IPS DF 4.7 (cell line): Measurements from ENCODE around the gene DGCR8.
A peak's percentile ranks its signal among the peaks of the same experiment; 100 is the strongest.

Source experiments
- DNase-seq: peaks from one replicate; pipeline ENCODE4 v3.0.0-alpha.2; 2013; ENCODE audit warnings: low spot score; ENCODE audit errors: extremely low read depth

Gene DGCR8

DNA sequence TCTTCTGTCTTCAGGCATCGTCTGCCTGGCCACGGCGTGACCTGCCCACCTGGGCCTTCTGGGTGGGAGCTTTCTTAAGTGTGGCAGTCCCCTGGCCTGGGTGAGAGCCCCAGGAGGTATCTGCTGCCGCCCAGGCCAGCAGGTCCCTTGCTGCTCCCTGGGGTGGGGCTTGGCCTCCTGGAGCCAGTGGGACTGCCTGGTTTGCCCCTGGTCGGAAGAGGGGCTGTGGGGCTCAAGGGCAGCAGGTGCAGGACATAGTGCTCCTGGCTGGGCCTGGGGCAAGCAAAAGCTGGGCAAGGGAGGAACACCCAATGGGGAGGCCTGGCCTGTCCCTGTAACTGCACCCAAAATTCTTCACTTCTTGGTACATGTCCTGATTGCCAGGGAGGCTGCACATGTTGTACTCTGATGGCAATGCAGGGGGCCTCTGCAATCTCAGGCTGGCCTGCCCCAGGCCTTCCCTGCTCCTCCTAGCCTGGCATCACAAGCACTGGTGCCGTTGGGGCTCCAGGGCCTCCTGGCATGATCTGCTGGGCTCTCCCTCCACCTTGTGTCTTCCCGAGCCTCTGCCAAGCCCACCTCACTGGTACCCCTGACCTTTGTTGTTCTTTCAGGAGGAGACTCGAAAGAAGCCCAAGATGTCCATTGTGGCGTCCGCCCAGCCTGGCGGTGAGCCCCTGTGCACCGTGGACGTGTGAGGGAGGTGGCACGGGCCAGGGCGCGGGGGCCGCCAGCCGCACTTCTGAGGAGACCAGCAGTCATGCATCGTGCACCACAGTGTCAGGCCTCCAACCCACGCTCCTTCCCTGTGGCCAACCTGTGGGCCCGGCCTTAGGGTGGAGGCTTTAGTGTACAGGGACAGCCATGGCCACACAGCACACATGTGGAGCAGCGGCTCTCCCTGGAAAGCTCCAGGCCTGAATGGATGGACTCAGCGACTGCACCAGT, 29.6 kb downstream of the DGCR8 start:
- no peak for DNase-seq

DNA sequence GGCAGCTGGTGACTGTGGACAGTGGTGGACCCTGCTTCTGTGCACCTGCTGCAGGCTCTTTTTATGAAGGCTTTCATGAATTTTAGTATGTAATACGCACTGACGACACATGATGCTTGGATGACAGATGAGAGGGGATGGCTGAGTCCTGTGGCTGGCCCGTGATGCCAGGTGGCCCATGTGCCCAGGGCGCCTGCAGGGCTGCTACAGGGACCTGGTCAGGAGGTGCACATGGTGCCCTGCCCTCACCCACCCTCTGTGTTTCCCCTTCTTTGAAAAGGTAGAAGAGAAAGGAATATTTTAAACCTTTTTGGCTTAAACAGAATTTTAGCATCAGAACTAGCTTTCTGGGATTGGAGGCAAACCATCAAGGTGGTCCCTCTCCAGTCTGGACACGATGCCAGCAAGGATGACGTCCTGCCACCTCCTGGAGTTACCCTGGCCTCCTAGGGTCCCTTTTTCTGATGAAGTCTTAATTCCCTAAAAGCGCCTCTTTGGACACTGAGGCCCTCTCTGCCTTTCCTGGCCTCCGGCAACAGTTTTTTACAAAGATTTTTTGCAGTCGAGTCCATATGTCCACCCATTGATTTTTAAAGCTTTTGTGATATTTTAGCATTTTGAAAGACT, 30.4 kb downstream of the DGCR8 start:
- no peak for DNase-seq

GRCh38 chr22:20111045-20111688, 31.1 kb downstream of the DGCR8 start:
- DNase-seq = no peak

GRCh38 chr22:20111689-20112622, 31.9 kb downstream of the DGCR8 start:
- no peak for DNase-seq

- DNase-seq = no peak
Observed at GRCh38 chr22:20112623-20113511, 32.8 kb downstream of the DGCR8 start.

DNA sequence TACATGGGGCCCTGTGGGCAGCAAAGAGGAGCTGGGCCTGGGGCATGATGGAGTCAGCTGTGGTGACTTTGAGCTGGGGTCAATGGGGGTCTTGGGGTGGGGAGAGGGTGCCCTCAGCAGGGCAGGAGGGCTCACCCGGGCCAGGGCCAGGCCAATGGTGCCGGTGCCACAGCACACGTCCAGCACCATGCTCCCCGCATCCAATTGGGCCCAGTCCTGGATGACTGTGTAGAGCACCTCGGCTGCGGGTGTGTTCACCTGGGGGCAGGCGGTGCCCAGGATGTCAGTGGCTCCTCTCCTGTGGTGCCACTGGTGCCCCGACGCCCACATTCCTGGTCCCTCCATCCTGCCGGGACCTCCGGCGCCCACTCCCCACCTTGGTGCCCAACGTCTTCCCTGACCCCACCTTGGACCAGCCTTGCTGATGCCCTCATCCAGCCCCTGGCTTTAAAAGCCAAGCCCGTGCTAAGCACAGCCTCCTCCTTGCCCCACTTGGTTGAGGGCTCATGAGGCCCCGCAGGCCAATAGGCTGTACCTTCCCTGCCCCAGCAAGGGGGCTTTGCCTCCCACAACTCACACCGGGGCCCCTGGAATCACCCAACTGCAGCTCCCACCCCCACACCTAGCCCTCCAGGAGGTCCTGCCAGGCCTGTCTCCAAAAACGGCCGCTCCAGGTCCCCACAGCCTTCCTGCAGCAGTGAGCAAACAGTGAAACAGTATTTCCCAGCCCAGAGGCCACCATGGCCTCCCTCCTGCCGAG, 33.7 kb downstream of the DGCR8 start:
- no peak for DNase-seq

- DNase-seq = no peak
Observed at GRCh38 chr22:20114506-20115475, 34.8 kb downstream of the DGCR8 start.

GRCh38 chr22:20115691-20116375, 35.8 kb downstream of the DGCR8 start, which contains the start of gene RANBP1:
TSS of gene RANBP1 (plus strand) at chr22:20116104. CDS start at chr22:20116185, 81 bp downstream.
- no peak for DNase-seq

- DNase-seq = no peak
Observed at GRCh38 chr22:20116376-20116950, 36.4 kb downstream of the DGCR8 start.

GRCh38 chr22:20116951-20117632, 37.1 kb downstream of the DGCR8 start, which contains the start of gene TRMT2A:
TSS of gene TRMT2A (minus strand) at chr22:20117226. CDS start at chr22:20116906, 320 bp downstream.
- DNase-seq = peak; percentile 91

- DNase-seq = no peak
Observed at GRCh38 chr22:20117633-20118299, 37.7 kb downstream of the DGCR8 start.

DNA sequence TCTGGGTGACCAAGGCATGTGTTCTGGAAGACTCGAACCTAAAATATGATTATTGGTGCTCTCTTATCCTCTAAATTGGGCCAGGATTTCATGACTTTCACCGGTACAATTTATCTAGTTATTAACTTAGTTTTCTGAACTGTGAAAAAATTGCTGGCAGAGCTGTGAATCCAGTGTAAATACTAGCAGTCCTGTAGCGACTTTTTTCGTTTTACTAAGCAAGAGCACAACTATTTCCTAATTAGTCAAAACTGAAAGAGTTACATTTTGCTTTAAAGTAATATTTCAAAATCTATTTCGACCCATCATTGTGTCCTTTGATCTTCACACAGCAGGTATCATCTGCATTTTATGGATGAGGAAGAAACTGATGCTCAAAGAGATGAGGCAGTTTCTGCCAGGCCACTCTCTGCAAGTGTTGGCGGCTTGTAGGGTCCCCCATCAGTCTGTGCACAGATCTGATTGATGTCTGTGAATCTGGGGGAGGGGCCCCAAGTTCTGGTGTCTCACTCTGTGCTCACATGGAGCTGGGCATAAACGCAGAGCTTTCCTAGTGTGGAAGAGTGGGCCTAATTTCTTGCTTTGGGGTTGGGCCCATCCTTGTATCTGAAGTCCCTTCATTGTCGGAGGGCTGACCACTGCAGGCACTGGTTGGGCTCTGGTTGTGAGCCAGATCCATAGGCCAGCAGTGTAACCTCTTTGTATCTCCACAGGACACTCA, 38.4 kb downstream of the DGCR8 start:
- DNase-seq = no peak

DNA sequence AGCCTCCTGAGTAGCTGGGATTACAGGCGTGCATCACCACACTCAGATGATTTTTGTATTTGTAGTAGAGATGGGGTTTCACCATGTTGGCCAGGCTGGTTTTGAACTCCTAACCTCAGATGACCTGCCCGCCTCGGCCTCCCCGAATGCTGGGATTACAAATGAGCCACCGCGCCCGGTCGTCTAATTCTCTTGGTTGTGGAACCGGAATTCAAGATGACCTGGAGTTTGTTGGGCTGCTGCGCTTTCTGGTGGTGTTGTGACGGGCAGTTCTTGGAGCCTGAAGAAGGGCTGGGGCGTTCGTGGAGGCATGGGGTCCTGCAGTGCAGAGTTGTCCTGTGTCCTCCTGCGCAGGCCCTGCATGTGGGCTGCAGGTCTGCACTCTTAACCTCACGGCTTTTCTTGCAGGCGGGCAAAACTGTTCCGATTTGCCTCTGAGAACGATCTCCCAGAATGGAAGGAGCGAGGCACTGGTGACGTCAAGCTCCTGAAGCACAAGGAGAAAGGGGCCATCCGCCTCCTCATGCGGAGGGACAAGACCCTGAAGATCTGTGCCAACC, 41.9 kb downstream of the DGCR8 start:
- DNase-seq = no peak

DNA sequence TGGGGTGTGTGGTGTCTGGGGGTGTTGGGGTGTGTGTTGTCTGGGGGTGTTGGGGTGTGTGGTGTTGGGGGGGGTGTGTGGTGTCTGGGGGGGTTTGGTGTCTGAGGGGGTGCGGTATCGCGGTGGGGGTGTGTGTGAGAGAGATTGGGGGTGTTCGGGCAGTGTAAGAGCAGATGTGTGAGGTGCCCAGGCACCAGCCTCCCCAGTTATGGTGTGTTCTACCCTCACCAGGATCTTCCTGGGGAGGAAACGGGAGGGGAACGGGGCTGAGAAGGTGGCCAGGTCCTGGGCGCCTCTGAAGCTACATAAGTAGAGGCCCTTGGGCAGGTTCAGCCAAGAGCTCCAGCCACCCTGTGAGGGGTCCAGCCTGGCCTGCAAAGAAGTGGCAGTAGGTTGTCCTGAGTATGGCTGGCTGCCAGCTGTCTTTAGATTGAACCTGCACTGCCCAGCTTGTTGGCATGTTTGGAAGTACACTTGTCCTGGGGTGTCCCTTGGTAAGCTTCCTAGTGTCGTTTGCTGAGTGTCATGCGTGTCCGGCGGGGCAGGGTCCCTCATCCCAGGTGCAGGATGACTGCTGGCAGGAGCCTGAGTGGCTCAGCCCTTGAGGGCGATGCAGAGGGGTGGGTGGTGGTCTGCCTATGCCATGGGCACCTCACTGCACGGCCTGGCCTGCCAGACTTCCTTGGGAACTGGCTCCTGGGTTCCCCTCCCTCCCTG, 43.5 kb downstream of the DGCR8 start:
- DNase-seq = no peak
